Loucy (cell line): Measurements from ENCODE around the gene SPEF2.
"Not testable (repeated sequence)": the region's sequence is repeated elsewhere in the genome, so short reads cannot be mapped to it uniquely, and the experiment has no call there.

Experiments
- H2AFZ ChIP-seq: fragments of 200-600 bp; sonication (generic); 2 replicates; pipeline ENCODE4 v1.6.0; 2016; ENCODE audit warnings: antibody characterized with exemption, mild to moderate bottlenecking, low read length, moderate library complexity
- H3F3A ChIP-seq: fragments of 200-600 bp; 2 replicates; pipeline ENCODE4 v1.6.0; 2016; ENCODE audit warnings: antibody characterized with exemption, low read depth, mild to moderate bottlenecking
- H3K27me3 ChIP-seq: fragments of 200-600 bp; sonication (generic); 2 replicates; pipeline ENCODE4 v1.6.1; 2014; ENCODE audit warnings: low read length, mild to moderate bottlenecking; ENCODE audit not compliant: insufficient read depth, poor library complexity, severe bottlenecking
- H3K36me3 ChIP-seq: fragments of 200-600 bp; sonication (generic); 2 replicates; pipeline ENCODE4 v1.6.1; 2016; ENCODE audit warnings: low read length; ENCODE audit not compliant: insufficient read depth
- H3K4me1 ChIP-seq: fragments of 200-600 bp; sonication (generic); 2 replicates; pipeline ENCODE4 v1.5.1; 2014; ENCODE audit warnings: low read length, mild to moderate bottlenecking; ENCODE audit not compliant: insufficient read depth, poor library complexity, severe bottlenecking
- H3K4me2 ChIP-seq: fragments of 200-600 bp; sonication (generic); 2 replicates; pipeline ENCODE4 v1.6.0; 2014; ENCODE audit warnings: antibody characterized with exemption, low read length, low read depth, mild to moderate bottlenecking; ENCODE audit not compliant: poor library complexity, severe bottlenecking
- H3K4me3 ChIP-seq: fragments of 200-600 bp; sonication (generic); 2 replicates; pipeline ENCODE4 v1.5.1; 2014; ENCODE audit warnings: low read length, mild to moderate bottlenecking, mixed read lengths; ENCODE audit not compliant: poor library complexity, severe bottlenecking
- H3K79me2 ChIP-seq: fragments of 200-600 bp; sonication (generic); 2 replicates; pipeline ENCODE4 v1.6.1; 2014; ENCODE audit warnings: low read length; ENCODE audit not compliant: insufficient read depth
- H3K9ac ChIP-seq: fragments of 200-600 bp; sonication (generic); 2 replicates; pipeline ENCODE4 v1.6.0; 2014; ENCODE audit warnings: mild to moderate bottlenecking, low read depth, low read length, moderate library complexity; ENCODE audit not compliant: poor library complexity, severe bottlenecking
- H3K9me2 ChIP-seq: fragments of 200-600 bp; sonication (generic); replicated peaks from 2 replicates; pipeline ENCODE4 v1.6.1; 2016; ENCODE audit warnings: low read depth, low read length, mixed read lengths
- H3K9me3 ChIP-seq: fragments of 200-600 bp; sonication (generic); 2 replicates; pipeline ENCODE4 v1.6.1; 2014; ENCODE audit warnings: mild to moderate bottlenecking, antibody characterized with exemption, low read length, low read depth; ENCODE audit not compliant: insufficient read depth
- H4K20me1 ChIP-seq: fragments of 200-600 bp; sonication (generic); 2 replicates; pipeline ENCODE4 v1.6.0; 2014; ENCODE audit warnings: antibody characterized with exemption, low read length, mild to moderate bottlenecking; ENCODE audit not compliant: insufficient read depth, poor library complexity, severe bottlenecking
- CTCF ChIP-seq: fragments of 200-600 bp; sonication (generic); conservative IDR thresholded peaks from 2 replicates; pipeline ENCODE4 v1.5.1; 2014; ENCODE audit warnings: mild to moderate bottlenecking, antibody characterized with exemption, low read length
- EZH2phosphoT487 ChIP-seq: fragments of 200-600 bp; IDR thresholded peaks from 2 replicates; pipeline ENCODE4 v1.6.1; 2018; ENCODE audit warnings: antibody characterized with exemption, mild to moderate bottlenecking, moderate library complexity, borderline replicate concordance

The SPEF2 gene

GRCh38 chr5:35853631-35854030, 236.0 kb downstream of the SPEF2 start:
- TF ChIP-seq EZH2phosphoT487, result no peak
- no peak for TF ChIP-seq CTCF
- H3K36me3 ChIP-seq, result no peaks in the 10 kb centered on the region
- no peaks in the 10 kb centered on the region for H3F3A ChIP-seq
- H3K4me3 ChIP-seq, result no peak overlapping the region
- H3K4me1 ChIP-seq, result peaks cover 50% of the 10 kb centered on the region
- no peaks in the 10 kb centered on the region for H3K9me3 ChIP-seq
- H3K9ac ChIP-seq, result no peak overlapping the region
- H4K20me1 ChIP-seq, result no peaks in the 10 kb centered on the region
- no peaks in the 10 kb centered on the region for H3K79me2 ChIP-seq
- no peaks in the 10 kb centered on the region for H3K27me3 ChIP-seq
- H2AFZ ChIP-seq, result 0 out of 2 replicates have a peak overlapping the region, but pooled peaks have one; percentile 48
- H3K4me2 ChIP-seq, result no peak overlapping the region
- H3K9me2 ChIP-seq, result no peaks in the 10 kb centered on the region

GRCh38 chr5:35854248-35854647, 236.6 kb downstream of the SPEF2 start:
- no peaks in the 10 kb centered on the region for H3F3A ChIP-seq
- H3K4me3 ChIP-seq, result no peak overlapping the region
- H3K79me2 ChIP-seq, result no peaks in the 10 kb centered on the region
- no peak overlapping the region for H3K4me2 ChIP-seq
- no peaks in the 10 kb centered on the region for H3K27me3 ChIP-seq
- TF ChIP-seq CTCF, result no peak
- no peak for TF ChIP-seq EZH2phosphoT487
- H3K36me3 ChIP-seq, result no peaks in the 10 kb centered on the region
- no peaks in the 10 kb centered on the region for H4K20me1 ChIP-seq
- peaks cover 56% of the 10 kb centered on the region for H3K4me1 ChIP-seq
- peak overlapping the region; percentile 48; the same call in 1 of the 2 replicates for H2AFZ ChIP-seq
- H3K9me3 ChIP-seq, result no peaks in the 10 kb centered on the region
- H3K9ac ChIP-seq, result no peak overlapping the region
- H3K9me2 ChIP-seq, result no peaks in the 10 kb centered on the region

GRCh38 chr5:35855187-35855586, 237.5 kb downstream of the SPEF2 start:
- Histone ChIP-seq H3K9me3 (no peaks in the 10 kb centered on the region), H3F3A (no peaks in the 10 kb centered on the region), H3K4me2 (no peak overlapping the region), H3K4me3 (no peak overlapping the region), H3K27me3 (no peaks in the 10 kb centered on the region), H3K36me3 (no peaks in the 10 kb centered on the region), H3K4me1 (peaks cover 56% of the 10 kb centered on the region), H3K9me2 (no peaks in the 10 kb centered on the region), H3K9ac (no peak overlapping the region), H2AFZ (no peak overlapping the region), H4K20me1 (no peaks in the 10 kb centered on the region), H3K79me2 (no peaks in the 10 kb centered on the region)
- no peak for TF ChIP-seq EZH2phosphoT487
- no peak for TF ChIP-seq CTCF

- H3K4me3 ChIP-seq, H3K79me2 ChIP-seq, H4K20me1 ChIP-seq, H3K9me3 ChIP-seq, H3K9me2 ChIP-seq, H3K27me3 ChIP-seq, H3F3A ChIP-seq, H3K9ac ChIP-seq, H3K36me3 ChIP-seq: not testable (repeated sequence)
- peak overlapping the region; percentile 0; the same call in 1 of the 2 replicates for H2AFZ ChIP-seq
- peak overlapping the region; percentile 45 for H3K4me2 ChIP-seq
- H3K4me1 ChIP-seq, result peaks cover 56% of the 10 kb centered on the region
Observed at GRCh38 chr5:35856186-35856764, 238.6 kb downstream of the SPEF2 start.
